Activated T-cell treated with anti-CD3 and anti-CD28 coated beads, Interleukin-2, amount 50 U/mL, for 24 hours (primary cell): ENCODE measurements around the gene DHRS4L2.
A peak's percentile ranks its signal among the peaks of the same experiment; 100 is the strongest.

ENCODE experiments used
- DNase-seq: peaks from one replicate; pipeline ENCODE4 v3.0.0-alpha.2; 2020
- H3K27ac Mint-ChIP-seq: 2 replicates; pipeline ENCODE4 v1.8.0; 2020; ENCODE audit warnings: mild to moderate bottlenecking, mixed read lengths
- H3K27me3 Mint-ChIP-seq: 2 replicates; pipeline ENCODE4 v1.8.0; 2020; ENCODE audit warnings: mixed read lengths
- H3K36me3 Mint-ChIP-seq: 2 replicates; pipeline ENCODE4 v1.8.0; 2020; ENCODE audit warnings: low read depth, mixed read lengths
- H3K4me1 Mint-ChIP-seq: 2 replicates; pipeline ENCODE4 v1.8.0; 2020; ENCODE audit warnings: low read depth, mixed read lengths
- H3K4me3 Mint-ChIP-seq: 2 replicates; pipeline ENCODE4 v1.8.0; 2020; ENCODE audit warnings: mild to moderate bottlenecking, moderate library complexity, mixed read lengths
- H3K9me3 Mint-ChIP-seq: 2 replicates; pipeline ENCODE4 v1.8.0; 2020; ENCODE audit warnings: mixed read lengths

DHRS4L2 gene

GRCh38 chr14:24051789-24052655 is 63.3 kb downstream of the DHRS4L2 start, which contains the start of gene CARMIL3:
Gene CARMIL3 (plus strand): TSS chr14:24052009. CDS start chr14:24052154, 145 bp downstream.
- Mint-ChIP-seq H3K4me1 (peaks cover 24% of the 10 kb centered on the region), H3K9me3 (no peaks in the 10 kb centered on the region), H3K4me3 (peak within 1 kb of the TSS; percentile 68), H3K27ac (peak within 1 kb of the TSS; percentile 69), H3K36me3 (no peaks in the 10 kb centered on the region), H3K27me3 (peaks cover 21% of the 10 kb centered on the region)
- peak; percentile 79 for DNase-seq

GRCh38 chr14:24052656-24053547 is 64.2 kb downstream of the DHRS4L2 start:
- H3K9me3 Mint-ChIP-seq, result no peaks in the 10 kb centered on the region
- peaks cover 21% of the 10 kb centered on the region for H3K27me3 Mint-ChIP-seq
- no peaks in the 10 kb centered on the region for H3K36me3 Mint-ChIP-seq
- H3K4me1 Mint-ChIP-seq, result peaks cover 24% of the 10 kb centered on the region
- H3K27ac Mint-ChIP-seq, result peak overlapping the region; percentile 57
- H3K4me3 Mint-ChIP-seq, result peak overlapping the region; percentile 63
- DNase-seq, result peak; percentile 71

- Mint-ChIP-seq H3K4me3 (peak overlapping the region; percentile 63), H3K36me3 (no peaks in the 10 kb centered on the region), H3K27me3 (peaks cover 21% of the 10 kb centered on the region), H3K4me1 (peaks cover 26% of the 10 kb centered on the region), H3K27ac (no peak overlapping the region), H3K9me3 (no peaks in the 10 kb centered on the region)
- DNase-seq, result peak; percentile 49
These were observed 65.0 kb downstream of the DHRS4L2 start for GRCh38 chr14:24053548-24054323.

GRCh38 chr14:24054324-24054641 is 65.6 kb downstream of the DHRS4L2 start:
- DNase-seq, result peak; percentile 28
- Mint-ChIP-seq H3K36me3 (no peaks in the 10 kb centered on the region), H3K4me3 (no peak overlapping the region), H3K27me3 (peaks cover 21% of the 10 kb centered on the region), H3K4me1 (peaks cover 26% of the 10 kb centered on the region), H3K27ac (no peak overlapping the region), H3K9me3 (no peaks in the 10 kb centered on the region)

- Mint-ChIP-seq H3K27ac (no peak overlapping the region), H3K4me1 (peaks cover 26% of the 10 kb centered on the region), H3K4me3 (no peak overlapping the region), H3K27me3 (peaks cover 20% of the 10 kb centered on the region), H3K36me3 (no peaks in the 10 kb centered on the region), H3K9me3 (no peaks in the 10 kb centered on the region)
- DNase-seq, result peak; percentile 31
These were observed 65.9 kb downstream of the DHRS4L2 start for GRCh38 chr14:24054646-24055045.
